ENCODE data around the gene TVP23C.

The TVP23C gene

DNA sequence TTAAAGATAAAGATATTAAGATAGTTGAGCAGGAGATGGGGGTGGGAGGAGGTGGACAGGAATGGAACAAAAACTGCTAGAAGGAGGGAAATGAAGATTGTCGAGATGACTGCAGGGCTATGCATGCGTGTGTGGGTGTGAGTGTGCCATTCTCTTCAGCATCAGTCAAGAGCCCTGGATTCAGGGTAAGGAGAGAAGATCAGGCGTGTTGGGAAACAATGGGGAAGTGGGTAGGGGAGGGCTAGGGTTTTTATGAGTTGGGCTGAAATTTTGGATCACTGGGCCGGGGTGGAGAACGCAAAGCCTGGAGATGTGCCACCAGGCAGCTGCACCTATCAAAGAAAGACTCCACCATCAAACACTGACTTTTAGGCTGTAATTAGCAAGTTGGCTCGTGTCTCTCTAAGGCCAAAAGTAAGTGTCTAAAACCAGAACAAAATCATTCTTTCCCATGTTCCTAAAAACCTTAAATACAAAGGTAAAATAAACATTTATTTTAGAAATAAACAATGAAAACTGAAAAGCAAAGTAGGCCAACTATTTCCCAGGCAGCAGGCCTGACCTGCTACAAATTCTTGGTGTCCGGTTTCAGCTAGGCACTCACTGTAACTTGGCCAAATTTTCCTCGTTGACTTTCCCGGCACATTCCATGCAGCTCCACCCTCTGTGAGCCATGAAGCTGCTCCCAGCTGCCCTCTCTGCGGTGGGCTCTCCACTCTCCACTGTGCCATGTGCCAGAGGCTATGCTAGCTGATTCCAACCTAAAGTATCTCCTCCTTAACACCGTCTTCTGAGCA, 100.1 kb downstream of the TVP23C start:
- no peak for DNase-seq

GRCh38 chr17:15457723-15458094, 105.6 kb downstream of the TVP23C start:
- DNase-seq = no peak

- DNase-seq = no peak
Measured at GRCh38 chr17:15456972-15457722, 106.1 kb downstream of the TVP23C start.

DNA sequence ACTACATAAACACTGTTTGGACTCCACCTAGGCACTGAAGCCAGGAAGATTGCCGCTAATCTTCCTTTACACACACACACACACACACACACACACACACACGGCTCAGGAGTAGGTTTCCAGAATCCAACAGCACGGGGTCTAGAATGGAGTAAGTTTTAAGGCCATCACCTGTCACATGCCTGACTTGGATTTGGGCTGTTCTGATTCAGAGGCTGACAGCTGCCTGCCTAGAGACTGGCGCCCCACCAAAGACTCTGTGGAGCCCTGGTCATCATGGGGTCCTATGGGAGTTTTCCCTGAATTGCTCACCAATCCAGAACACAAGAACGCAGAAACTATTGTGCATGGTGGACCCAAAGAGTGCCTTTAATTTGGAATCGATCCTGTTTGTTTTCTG, 106.8 kb downstream of the TVP23C start:
- no peak for DNase-seq

- DNase-seq = no peak
Measured at GRCh38 chr17:15454346-15454745, 108.9 kb downstream of the TVP23C start.

GRCh38 chr17:15453782-15454181, 109.5 kb downstream of the TVP23C start:
- no peak for DNase-seq

DNA sequence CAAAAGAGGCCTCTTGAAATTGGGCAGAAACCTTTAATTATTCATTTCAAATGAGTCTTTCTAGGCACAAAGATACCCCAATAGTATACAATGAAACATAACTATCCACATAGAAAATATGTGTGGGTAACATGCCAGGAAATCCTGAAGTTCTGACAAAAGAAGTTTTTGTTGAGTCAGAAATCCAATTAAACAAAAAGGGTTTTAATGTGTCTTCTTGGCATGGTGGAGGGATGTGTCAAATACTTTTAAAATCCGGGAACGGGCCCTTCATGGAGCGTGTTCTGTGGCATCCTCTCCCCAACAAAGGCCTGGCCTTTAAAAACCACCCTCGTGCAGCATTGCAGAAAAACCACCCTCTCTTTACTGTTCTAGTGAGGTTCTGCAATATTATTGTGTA, 110.0 kb downstream of the TVP23C start:
- DNase-seq = no peak

DNA sequence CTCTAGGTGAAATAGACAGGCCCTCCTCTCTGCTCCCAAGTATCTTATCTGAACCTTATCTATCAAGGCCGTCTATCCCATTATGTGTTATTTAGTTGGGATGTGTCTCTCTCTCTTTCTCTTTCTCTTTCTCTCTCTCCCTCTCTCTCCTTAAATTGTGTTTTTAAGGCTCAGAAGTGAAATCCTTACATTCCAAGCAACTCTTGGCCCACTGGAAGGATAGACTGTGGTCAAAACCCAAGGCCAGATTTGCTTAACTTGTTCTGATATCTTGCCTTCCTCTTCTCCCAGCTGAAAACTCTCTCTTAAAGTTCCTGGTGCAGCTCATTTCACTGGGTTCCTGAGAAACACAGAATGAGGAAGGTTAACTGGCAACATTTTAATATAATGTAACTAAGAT, 110.5 kb downstream of the TVP23C start:
- no peak for DNase-seq
